GM21390 (cell line): ENCODE measurements around the gene KCNA10.

Source experiments
- ATAC-seq: cut with Tn5 transposase; IDR thresholded peaks from one replicate; pipeline ENCODE4 v1.9.1; 2021; ENCODE audit not compliant: unreplicated experiment

Gene KCNA10

DNA sequence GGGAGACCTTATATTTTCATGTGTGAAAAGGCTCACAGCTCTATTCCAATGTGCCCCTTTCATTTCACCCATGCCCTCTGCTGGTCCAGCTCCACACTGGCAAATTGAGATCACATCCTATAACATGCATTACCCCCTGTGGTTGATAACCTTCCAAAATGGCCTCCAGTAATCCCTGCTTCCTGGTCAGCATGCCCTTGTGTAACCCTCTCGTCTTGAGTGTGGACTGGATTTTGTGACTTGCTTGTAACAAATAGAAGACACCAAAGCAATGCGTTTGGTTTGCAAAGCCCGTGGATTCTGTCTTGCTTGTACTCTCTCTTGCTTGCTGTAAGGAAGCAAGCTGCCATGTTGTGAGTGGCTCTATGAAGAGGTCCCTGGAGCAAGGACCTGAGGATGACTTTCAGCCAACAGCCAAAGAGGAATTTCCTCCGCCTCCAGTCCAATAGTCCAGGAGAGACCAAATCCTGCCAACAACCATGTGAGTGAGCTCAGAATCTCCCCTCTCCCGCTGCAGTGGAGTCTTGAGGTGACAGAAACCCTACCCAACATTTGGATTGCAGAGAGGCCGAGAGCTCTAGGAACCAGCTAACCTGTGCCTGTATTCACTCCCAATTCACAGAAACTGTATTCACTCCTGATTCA lies 17.4 kb downstream of the KCNA10 start:
- no peak for ATAC-seq

DNA sequence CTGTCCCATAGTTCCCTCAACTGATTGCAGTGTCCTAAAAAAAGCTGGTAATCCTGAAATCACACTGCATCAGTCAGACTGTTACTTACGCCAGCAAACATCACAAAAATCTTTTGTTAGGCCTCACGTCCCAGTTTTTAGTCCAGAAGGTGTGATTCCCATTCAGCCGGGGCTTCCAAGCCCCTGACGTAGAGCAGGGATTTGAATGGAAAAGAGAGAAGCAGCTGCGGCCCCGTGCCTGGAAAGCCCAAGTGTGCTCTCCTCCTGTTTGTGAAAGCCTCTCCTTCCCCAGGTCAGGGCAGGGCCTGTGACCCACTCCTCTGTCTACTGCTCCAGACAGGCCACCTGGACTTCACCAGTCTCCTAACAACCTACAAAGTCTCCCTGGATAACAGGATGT lies 20.7 kb downstream of the KCNA10 start:
- no peak for ATAC-seq

DNA sequence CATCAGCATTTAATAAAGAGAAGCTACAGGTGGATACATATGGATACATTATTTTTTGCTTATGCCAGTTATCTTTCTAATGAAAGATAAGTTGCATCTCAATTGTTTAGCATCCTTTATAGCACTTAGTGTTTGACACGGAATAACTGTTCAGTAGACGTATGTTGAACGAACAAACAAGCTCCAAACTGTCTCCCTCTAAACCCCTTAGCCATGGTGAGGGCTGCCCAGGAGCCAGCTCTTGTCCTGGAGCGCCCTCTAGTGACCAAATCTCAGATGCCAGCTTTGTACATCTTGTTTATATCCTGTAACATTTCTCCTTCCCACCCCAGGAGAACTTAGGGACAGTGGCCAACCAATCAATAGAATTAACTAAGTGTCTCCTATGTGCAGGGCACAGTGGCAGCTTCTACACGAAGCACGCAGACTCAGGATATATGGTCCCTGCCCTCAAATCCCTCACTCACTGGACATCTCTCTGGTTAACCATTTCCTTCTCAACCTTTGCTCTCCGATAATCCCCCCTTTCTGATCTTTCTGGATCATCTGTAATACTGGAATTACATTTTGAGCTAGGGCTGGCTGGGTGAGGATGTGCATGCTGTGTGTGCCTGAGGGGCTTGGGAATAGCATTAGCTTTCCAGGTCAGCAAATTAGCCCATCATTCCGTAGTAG lies 22.9 kb downstream of the KCNA10 start:
- ATAC-seq = no peak

DNA sequence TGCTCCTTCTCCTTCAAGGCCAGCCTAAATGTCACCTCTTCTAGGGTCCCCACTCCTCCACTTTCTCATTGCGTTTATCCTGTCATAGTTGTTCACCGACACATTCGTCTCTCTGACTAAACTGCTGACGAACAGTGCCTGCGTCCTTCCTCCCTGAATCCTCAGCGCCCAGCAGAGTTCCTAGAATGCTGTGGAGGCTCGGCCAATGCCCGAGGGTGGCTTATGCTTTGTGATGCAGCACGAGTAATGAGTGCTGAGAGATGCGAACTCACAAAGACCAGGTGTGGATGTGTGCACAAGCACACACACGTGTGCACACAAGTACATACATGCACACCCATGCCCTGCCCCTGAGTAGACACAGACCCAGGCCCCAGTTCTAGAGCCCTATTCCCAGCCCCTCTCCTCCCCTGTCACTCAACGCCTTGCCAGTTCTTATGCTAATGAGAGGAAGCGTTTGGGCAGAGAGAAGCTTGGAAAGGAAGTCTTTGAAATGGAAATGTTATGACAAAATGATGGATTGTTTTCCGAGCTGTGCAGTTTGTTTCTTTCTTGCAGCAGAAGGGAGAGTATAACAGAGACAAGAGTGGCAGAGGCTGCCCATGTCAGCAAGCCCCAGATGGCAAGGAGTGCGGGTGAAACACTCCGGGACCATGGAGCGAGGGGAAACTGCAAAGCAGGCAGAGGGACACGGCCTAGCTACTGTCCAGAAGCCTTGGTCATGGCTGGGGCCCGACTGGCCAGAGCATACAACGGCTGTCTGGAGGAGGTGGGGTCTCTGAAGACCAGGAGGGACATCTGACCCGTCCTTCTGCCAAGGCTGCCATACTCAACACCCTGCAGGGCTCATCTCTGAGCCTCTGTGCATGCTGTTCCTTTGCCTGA lies 24.2 kb downstream of the KCNA10 start:
- ATAC-seq = no peak

DNA sequence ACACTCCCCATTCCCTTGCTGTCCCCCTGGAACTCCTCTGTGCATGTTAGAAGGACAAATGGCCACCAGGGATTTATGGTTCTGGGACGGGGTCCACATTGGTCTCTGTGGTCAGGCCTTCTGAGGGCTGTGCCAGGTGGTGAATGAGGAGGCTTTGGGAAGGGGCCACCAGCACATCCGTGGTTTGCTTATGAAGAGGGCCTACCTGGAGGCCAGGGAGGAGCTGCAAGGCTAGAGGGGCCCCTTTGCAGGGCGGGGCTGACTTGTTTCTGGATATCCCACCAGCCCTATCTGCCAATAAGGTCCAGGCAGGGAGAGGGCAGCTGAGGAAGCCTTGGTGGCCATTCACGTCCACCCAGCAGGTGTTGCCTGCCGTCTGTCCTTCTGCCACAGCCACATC lies 24.9 kb downstream of the KCNA10 start:
- no peak for ATAC-seq

DNA sequence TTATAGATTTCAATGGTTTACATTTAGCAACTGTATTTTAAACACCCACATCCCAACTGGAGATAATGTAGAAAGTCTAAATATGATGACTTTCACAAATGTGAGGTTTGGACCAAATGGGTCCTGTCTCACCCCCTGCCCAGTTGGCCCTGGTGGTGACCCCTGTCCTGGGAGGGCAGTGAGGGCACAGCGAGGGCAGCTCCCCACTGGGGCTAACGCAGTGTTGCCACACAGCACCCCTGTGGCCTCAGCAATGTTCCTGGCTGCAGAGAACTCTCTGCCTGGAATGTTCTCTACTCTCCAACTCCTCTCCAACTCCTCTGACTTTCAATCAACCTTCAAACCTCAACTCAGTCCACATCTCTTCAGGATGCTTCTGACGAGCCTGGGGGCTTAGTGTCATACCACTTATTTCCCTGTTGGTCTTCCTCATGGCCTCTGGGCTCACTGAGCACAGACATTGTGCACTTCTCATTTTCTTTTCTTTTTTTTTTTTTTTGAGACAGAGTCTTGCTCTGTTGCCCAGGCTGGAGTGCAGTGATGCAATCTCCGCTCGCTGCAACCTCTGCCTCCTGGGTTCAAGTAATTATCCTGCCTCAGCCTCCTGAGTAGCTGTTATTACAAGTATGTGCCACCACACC lies 25.8 kb downstream of the KCNA10 start:
- no peak for ATAC-seq

DNA sequence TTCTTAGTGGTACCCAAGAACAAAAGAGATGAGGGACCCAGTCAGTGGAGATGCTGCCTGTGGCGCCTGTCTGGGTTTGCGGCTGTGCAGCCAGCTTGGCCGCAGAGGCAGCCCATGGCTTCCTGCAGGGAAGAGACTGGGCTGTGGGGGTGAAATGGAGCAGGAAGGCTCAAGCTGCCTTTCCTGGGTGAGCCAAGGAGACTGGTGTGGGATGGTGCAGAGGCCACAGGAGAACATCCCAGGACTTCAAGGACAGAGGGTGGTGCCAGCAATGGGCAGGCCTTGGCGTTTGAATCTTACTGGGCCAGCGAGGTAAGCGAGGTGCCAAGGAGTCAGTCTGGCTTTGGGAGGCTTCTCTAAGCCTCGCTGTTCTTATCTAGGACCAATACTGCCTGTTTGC lies 26.4 kb downstream of the KCNA10 start:
- ATAC-seq = no peak

DNA sequence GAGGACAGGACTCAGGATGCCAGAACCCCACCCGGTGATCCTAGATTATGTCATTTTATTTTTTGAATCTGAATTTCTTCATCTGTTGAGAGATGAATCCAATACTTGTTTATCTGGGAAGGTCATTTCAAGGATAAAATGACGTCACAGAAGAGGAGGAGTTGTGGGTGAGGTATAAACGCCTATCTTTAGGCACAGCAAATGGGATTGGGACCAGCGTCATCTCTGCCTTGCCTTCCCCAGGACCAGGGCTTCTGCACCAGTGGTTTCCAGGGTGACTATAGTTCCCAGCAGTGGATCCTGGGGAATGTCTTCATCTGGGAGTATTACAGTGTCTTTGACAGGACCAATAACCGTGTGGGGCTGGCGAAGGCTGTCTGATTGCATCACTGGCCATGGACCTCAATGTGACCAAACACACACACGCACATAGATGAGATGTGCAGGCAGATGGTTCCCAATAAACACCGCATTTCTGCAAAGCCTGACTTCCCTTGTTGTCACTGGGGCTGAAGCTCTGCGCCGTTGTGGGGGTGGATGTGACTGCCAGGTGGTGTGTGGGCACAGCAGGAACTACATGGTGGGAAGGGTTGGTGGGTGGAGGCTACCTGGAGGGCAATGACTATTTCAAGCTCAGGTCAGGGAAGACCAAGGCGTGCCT lies 28.1 kb downstream of the KCNA10 start:
- ATAC-seq = no peak

DNA sequence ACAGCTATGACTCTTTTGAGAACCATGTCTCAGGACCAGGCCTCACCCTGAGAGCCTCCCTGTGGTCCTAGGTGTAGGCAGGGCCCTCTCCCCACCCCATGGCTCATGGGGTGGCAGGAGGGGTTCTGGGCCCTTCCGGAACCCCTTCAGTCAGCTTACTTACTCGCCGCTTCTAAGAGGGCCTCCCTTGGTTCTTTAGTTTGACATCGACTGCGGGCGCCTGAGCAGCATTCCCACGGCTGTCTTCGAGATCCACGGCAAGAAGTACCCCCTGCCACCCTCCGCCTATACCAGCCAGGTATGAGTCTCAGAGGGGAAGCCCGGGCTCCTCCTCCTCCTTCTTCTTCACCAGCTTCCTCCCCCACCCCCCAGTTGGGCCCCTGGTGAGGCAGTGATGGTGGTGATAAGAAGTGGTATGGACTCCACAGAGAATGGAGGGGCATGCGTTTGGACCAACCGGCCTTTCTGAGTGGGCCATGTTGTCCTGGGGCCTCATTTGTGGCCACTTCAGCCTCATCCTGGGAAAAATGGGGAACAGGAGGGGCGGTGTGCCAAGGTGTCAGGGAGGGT lies 28.9 kb downstream of the KCNA10 start:
- ATAC-seq = no peak

DNA sequence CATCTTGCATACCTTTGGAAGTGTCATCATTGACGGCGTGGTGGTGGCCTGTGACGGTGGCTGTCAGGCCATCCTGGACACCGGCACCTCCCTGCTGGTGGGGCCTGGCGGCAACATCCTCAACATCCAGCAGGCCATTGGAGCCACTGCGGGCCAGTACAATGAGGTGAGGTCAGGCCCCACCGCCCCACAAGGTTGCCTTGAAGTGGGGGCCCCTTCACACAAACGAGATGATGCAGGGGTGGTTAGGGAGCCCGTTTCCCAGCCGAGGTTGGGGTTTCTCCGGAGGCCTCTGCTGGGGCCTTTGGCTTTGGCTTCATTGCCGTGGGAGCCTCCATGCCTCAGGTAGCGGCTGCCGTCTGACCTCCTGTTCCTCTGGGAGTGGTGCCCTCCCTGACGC lies 29.6 kb downstream of the KCNA10 start:
- no peak for ATAC-seq

DNA sequence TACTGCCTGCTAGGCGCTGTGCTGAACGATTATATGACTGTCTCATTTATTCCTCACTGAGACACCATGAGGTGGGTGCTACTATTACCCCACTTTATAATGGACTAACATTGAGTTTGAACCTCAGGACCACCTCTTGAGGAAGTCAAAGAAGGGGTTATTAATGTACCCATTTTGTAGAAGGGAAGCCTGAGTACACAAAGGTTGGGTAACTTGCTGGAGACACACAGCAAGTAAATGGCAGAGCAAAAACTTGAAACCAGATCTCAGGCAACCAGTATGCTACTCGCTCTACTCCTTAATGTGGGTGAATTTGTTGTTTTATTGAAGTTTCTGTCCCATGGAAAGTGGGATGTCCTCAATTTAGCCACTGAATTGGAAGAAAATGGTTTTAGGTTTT lies 30.1 kb downstream of the KCNA10 start:
- ATAC-seq = no peak

DNA sequence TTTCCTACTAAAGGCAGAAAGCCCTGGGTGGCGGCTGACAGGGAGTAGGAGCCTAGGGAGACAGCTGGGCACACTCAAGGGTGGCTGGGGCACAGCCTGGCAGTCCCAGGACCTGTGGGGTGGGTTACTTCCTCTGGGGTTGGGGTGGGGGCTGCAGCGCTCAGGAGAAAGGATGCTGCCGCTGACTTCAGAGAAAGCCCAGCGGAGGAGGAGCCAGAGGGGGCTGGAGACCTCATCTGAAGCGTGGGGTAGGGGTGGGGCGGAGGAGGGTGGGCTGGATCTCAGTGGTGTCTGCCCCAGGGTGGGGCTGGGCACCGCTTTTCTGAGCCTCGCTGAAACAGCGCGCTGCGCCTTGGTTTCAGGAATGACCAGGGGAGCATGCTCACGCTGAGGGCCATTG lies 30.8 kb downstream of the KCNA10 start:
- no peak for ATAC-seq

DNA sequence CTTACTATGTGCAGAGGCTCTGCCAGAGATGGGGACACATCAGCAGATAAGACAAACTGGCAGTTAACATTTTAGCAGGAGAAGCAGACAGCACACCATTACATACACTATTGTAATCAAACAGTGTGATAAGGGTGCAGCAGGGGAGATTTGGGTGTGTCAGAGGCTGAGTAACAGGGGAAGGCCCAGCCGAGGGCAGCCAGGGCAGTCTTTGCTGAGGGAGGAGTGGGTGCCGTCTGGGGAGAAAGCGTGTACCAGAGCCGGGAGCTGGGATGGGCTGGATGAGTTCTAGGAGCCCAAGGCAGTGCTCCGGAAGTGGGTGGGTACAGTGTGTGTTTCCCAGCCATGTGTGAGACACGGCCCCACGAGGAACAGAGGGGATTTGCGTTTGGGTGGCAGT lies 31.2 kb downstream of the KCNA10 start:
- ATAC-seq = no peak

DNA sequence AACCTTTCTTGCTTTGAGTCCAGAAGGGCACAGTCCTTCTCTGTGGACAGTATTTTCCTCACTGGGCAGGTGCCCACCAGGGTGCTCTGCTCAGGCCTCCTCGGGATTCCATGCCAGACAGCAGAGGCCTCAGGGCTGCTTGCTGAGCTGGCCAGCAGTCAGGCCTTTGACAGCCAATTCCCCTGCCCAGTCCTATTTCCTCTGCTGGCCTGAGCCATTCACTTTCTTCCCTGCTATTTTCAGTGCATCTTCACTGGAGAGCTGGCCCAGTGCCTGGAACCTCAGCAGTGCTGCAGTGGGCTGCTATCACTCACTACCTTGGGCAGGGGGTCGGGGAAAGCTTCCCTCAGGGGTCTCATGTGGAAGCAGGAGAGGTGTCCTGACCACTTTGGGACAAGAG lies 33.2 kb downstream of the KCNA10 start:
- no peak for ATAC-seq

DNA sequence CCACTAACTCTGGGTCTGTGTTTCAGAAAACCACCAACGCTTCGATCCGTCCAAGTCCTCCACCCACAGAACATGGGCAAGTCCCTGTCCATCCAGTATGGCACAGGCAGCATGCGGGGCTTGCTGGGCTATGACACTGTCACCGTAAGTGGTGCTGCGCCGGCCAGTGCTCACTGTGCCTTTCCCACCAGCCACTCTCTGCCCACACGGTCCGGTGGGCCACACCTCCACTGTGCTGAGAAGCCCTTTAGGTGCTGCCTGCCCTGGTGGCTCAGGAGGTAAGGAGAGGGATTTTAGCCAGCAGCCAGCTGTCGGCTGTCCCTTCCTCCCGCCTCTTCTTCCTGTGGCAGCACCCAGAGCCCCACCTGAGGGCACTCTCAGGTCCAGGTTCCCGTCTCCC lies 34.2 kb downstream of the KCNA10 start:
- no peak for ATAC-seq

DNA sequence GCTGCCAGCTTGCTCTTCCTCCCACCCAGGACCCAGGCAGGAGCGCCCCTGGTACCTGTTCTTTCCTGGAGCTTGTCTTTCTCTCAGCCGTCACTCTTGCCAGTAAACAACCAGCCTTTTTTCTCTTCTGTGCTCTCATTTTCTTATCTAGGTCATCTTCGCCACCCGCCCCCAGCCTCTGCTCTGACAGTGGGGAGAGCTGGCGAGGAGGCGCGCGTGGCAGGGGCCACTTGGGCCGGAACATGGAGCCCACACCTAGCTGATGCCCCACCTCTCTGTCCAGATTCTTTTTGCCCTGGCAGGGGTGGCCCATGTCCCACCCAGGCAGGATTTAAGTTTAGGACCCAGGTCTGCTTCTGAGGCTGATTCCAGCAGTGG lies 35.7 kb downstream of the KCNA10 start:
- no peak for ATAC-seq

DNA sequence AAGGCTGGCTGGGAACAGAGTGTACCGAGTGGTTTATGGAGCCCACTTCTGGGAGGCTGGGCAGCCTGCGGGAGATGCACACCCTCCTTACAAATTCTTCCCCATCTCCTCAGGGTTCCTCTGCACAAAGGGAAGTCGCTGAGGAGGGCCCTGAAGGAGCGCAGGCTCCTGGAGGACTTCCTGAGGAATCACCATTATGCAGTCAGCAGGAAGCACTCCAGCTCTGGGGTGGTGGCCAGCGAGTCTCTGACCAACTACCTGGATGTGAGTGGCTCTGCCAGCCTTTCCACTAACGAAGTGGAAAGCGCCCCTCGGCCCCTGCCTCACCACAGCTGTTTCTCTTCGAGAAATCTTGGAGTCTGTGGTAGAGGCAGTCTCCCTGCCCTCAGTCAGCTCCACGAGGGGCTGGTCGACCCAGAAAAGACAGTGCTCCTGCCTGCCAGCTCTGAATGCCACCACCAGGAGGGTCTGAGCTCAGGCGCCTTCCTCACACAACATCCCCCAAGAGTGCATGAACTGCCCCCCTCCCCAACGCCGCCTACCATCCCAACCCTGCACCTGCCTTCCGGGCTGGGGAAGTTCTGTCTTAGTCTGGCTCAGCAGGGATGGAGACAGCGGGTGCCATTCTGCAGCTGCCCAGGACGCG lies 36.2 kb downstream of the KCNA10 start:
- ATAC-seq = no peak

DNA sequence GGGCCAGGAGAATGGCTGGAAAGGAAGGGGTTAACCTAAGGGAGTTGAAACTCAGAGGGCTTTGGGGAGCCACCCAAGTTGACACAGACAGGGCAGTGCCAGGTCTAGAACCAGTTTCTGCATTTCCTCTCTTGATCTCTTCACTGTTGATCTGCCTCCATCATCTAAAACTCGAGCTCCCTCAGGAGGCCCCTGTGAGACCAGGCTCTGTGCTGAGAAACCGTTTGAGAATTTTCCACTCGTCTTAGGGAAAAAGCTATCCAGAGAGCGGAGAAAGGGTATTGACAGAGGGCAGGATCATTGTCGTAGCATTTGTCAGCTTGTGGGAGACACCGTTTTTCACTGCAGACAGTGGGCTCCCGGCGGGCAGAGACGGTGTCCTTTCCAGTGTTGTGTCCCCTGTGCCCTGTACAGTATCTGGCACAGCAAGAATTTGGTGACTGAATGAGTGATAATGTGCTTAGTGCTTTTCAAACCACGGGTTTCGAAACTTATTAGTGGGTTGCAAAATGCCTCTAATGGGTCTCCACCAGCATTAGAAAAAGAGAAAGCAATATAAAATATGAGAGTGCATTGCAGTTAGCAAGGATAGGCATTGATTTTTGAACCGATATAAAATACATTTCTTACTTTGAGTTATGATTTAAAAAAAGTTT lies 36.9 kb downstream of the KCNA10 start:
- ATAC-seq = no peak

DNA sequence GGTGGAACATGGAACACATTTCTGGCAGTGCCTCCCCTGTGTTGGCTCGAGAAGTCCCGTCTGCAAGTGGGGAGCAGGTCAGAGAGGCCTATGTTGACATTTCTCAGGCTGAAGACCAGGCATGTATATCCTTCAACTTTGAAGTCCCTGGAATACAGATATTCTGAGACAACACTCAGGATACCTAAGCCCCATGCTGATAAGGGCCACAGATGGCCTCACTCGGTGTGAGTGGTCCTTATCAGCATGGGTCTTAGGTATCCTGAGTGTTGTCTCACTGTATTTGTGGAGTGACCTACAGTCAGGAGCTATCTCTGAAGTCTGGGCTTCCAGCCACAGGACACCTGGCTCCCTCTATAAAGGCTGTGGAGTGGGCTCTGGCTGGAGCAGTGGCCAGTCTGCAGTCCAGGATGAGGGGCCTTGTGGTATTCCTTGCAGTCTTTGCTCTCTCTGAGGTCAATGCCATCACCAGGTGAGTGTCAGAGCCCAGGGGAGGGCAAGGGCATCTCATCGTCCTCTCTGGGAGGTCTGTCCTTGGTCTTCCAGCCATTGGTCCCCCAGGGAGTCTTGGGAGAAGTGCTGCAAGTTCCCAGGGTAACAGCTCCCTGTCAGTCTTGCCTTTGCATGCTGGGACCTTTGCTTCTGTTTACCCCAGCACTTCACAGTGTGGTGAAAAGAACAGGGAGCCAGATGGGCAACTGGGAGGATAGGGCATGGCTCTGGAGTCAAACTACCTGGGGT lies 38.4 kb downstream of the KCNA10 start:
- ATAC-seq = no peak
